ENCODE results near the gene CDHR4.
"Not testable (repeated sequence)": the region's sequence is repeated elsewhere in the genome, so short reads cannot be mapped to it uniquely, and the experiment has no call there.

Gene CDHR4

GRCh38 chr3:49799761-49800160 lies at the start of gene CDHR4:
Gene CDHR4, minus strand, starts transcription at chr3:49799873. Its CDS starts 61 bp downstream, at chr3:49799812.
- DNase-seq (ENCODE audit: low read depth in 2 of 3, low spot score in 1 of 3): no peak

GRCh38 chr3:49845694-49846093 lies 46.0 kb upstream of the CDHR4 start:
- DNase-seq (ENCODE audit: low read depth in 2 of 3, low spot score in 1 of 3): no peak

- no peak for DNase-seq (ENCODE audit: low read depth in 2 of 3, low spot score in 1 of 3)
Observed at GRCh38 chr3:49844464-49845183, 45.0 kb upstream of the CDHR4 start.

- no peak for DNase-seq (ENCODE audit: low read depth in 2 of 3, low spot score in 1 of 3)
Observed at GRCh38 chr3:49842843-49843517, 43.3 kb upstream of the CDHR4 start.

GRCh38 chr3:49841806-49842205 lies 42.1 kb upstream of the CDHR4 start:
- DNase-seq (ENCODE audit: low read depth in 2 of 3, low spot score in 1 of 3): no peak

- no peak for DNase-seq (ENCODE audit: low read depth in 2 of 3, low spot score in 1 of 3)
Observed at GRCh38 chr3:49841126-49841696, 41.5 kb upstream of the CDHR4 start.

GRCh38 chr3:49840388-49840787 lies 40.7 kb upstream of the CDHR4 start:
- no peak for DNase-seq (ENCODE audit: low read depth in 2 of 3, low spot score in 1 of 3)

- DNase-seq (ENCODE audit: low read depth in 2 of 3, low spot score in 1 of 3): peak; percentile 55 to 73 (median 59)
Observed at GRCh38 chr3:49839193-49839809, 39.6 kb upstream of the CDHR4 start.

GRCh38 chr3:49831341-49831740 lies 31.7 kb upstream of the CDHR4 start:
- DNase-seq (ENCODE audit: low read depth in 2 of 3, low spot score in 1 of 3): no peak

- no peak for DNase-seq (ENCODE audit: low read depth in 2 of 3, low spot score in 1 of 3)
Observed at GRCh38 chr3:49826016-49826415, 26.3 kb upstream of the CDHR4 start.

- not testable (repeated sequence) for DNase-seq (ENCODE audit: low read depth in 2 of 3, low spot score in 1 of 3)
Observed at GRCh38 chr3:49823131-49823530, 23.5 kb upstream of the CDHR4 start.

- DNase-seq (ENCODE audit: low read depth in 2 of 3, low spot score in 1 of 3): peak in 2 of 3 donors; percentile 24 to 35
Observed at GRCh38 chr3:49813497-49814174, 14.0 kb upstream of the CDHR4 start, which contains the start of gene UBA7. Gene UBA7, minus strand, starts transcription at chr3:49813953. Its CDS starts 166 bp downstream, at chr3:49813787.

GRCh38 chr3:49812916-49813496 lies 13.3 kb upstream of the CDHR4 start:
- no peak for DNase-seq (ENCODE audit: low read depth in 2 of 3, low spot score in 1 of 3)

- DNase-seq (ENCODE audit: low read depth in 2 of 3, low spot score in 1 of 3): no peak
Observed at GRCh38 chr3:49807431-49808114, 7.9 kb upstream of the CDHR4 start.

- DNase-seq (ENCODE audit: low read depth in 2 of 3, low spot score in 1 of 3): no peak
Observed at GRCh38 chr3:49806850-49807249, 7.2 kb upstream of the CDHR4 start.

GRCh38 chr3:49805897-49806701 lies 6.4 kb upstream of the CDHR4 start:
- no peak for DNase-seq (ENCODE audit: low read depth in 2 of 3, low spot score in 1 of 3)

- DNase-seq (ENCODE audit: low read depth in 2 of 3, low spot score in 1 of 3): no peak
Observed at GRCh38 chr3:49805367-49805782, 5.7 kb upstream of the CDHR4 start.

GRCh38 chr3:49804141-49805041 lies 4.7 kb upstream of the CDHR4 start:
- no peak for DNase-seq (ENCODE audit: low read depth in 2 of 3, low spot score in 1 of 3)
